Measurements from ENCODE around the gene KIF16B. TPM values are rescaled to one million over a fixed set of nuclear protein-coding genes. Genes with fewer than 3 reads are reported as not detected.

The KIF16B gene
- total and polyA plus RNA-seq, 2 donors (not counting 3 experiments of a cell fraction or from before 2014, with no cell fraction given): 2.9 to 8.8 TPM

DNA sequence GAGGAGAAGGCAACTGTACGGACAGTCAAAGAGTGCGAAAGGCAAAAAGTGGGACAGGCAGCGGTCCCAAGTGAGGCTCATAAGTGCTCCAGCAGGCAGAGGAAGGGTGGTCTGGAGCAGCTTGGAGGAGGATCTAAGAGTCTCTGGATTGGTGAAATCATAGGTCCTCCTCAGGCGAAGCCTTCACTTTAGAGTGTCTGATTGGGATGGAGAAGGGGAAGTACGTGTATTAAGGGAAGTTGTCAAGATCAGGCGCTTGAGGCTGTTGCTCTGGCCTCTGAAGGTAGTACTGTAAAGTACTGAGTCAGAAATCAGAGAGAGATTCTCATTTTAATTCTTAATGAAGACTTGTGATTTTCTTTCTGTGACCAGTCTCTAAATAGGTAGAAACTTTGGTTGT is 185.6 kb downstream of the KIF16B start:
- Histone ChIP-seq H4K20me1 (replicated peaks; ENCODE audit: control insufficient read depth, extremely low read depth, insufficient read depth, low read length) (no peaks in the 10 kb centered on the region), H3K4me2 (ENCODE audit: insufficient read depth, low read length) (no peak overlapping the region), H3K9me1 (replicated peaks; ENCODE audit: control insufficient read depth, extremely low read depth, insufficient read depth, low read length) (no peaks in the 10 kb centered on the region), H3K4me3 (replicated peaks in 1 of 3; ENCODE audit: insufficient read depth in 1 of 3, low read depth in 1 of 3, low read length in 3 of 3) (no peak overlapping the region), H3K27ac (ENCODE audit: insufficient read depth, low read depth, low read length) (no peak overlapping the region), H3K27me3 (ENCODE audit: control insufficient read depth in 2 of 2, insufficient read depth in 2 of 2, low read length in 2 of 2) (no peaks in the 10 kb centered on the region), H3K9me3 (replicated peaks; ENCODE audit: control insufficient read depth, insufficient read depth, low read length) (no peaks in the 10 kb centered on the region), H3K4me1 (ENCODE audit: control insufficient read depth, extremely low read depth, insufficient read depth, low read length) (no peaks in the 10 kb centered on the region), H3K9ac (replicated peaks; ENCODE audit: extremely low read depth, insufficient read depth, low read length) (no peak overlapping the region), H2AFZ (ENCODE audit: low read depth, low read length) (no peak overlapping the region), H3K79me2 (ENCODE audit: control insufficient read depth, insufficient read depth, low read length) (no peaks in the 10 kb centered on the region), H3K36me3 (ENCODE audit: control insufficient read depth in 2 of 2, extremely low read depth in 1 of 2, insufficient read depth in 2 of 2, low read length in 2 of 2) (no peaks in the 10 kb centered on the region)
- CTCF ChIA-PET: no interaction called here
- DNase-seq (ENCODE audit: low read depth, low spot score): no peak
- no TSS peak for BruUV-seq (replicated peaks)
- no peak for TF ChIP-seq FOS (IDR thresholded peaks at IDR 0.05; ENCODE audit: borderline replicate concordance, insufficient read depth, low read length)
- TF ChIP-seq, protein P1, sequence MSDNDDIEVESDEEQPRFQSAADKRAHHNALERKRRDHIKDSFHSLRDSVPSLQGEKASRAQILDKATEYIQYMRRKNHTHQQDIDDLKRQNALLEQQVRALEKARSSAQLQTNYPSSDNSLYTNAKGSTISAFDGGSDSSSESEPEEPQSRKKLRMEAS (IDR thresholded peaks at IDR 0.05; ENCODE audit: insufficient read depth, insufficient read length): no peak
- intact Hi-C loops (cut with micrococcal nuclease) (no loop called here), dilution Hi-C loops (cut with MboI; ENCODE audit: extremely low pct_ligation_motif_present, low sequenced_read_pairs) (no loop called here)
- POLR2A ChIA-PET: no interaction called here
- FAIRE-seq: no peak

DNA sequence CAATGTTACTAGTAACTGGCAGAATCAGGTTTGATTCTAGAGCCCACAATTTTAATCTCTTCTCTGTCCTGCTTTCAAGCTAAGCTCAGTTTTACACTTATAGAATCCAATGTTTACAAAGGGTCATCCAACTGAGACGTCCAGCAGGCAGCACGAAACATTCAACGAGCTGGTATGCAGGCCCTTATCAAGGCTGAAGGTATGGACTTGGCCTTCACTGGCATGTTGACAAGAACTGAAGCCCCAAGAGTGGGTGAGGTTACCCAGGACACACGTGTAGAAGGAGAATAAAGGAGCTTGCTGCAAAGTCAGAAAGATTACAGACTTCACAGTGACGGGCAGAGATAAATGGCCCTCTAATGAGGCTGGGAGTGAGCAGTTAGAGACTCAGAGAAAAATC is 187.4 kb downstream of the KIF16B start:
- dilution Hi-C loops (cut with MboI; ENCODE audit: extremely low pct_ligation_motif_present, low sequenced_read_pairs) (no loop called here), intact Hi-C loops (cut with micrococcal nuclease) (no loop called here)
- TF ChIP-seq FOS (IDR thresholded peaks at IDR 0.05; ENCODE audit: borderline replicate concordance, insufficient read depth, low read length) (no peak), POLR2A (IDR thresholded peaks at IDR 0.05; ENCODE audit: low read depth, low read length) (no peak)
- Histone ChIP-seq H3K9me3 (replicated peaks; ENCODE audit: control insufficient read depth, insufficient read depth, low read length) (no peaks in the 10 kb centered on the region), H3K79me2 (ENCODE audit: control insufficient read depth, insufficient read depth, low read length) (no peaks in the 10 kb centered on the region), H3K9me1 (replicated peaks; ENCODE audit: control insufficient read depth, extremely low read depth, insufficient read depth, low read length) (no peaks in the 10 kb centered on the region), H3K4me3 (replicated peaks in 1 of 3; ENCODE audit: insufficient read depth in 1 of 3, low read depth in 1 of 3, low read length in 3 of 3) (no peak overlapping the region), H3K4me1 (ENCODE audit: control insufficient read depth, extremely low read depth, insufficient read depth, low read length) (no peaks in the 10 kb centered on the region), H4K20me1 (replicated peaks; ENCODE audit: control insufficient read depth, extremely low read depth, insufficient read depth, low read length) (no peaks in the 10 kb centered on the region), H3K9ac (replicated peaks; ENCODE audit: extremely low read depth, insufficient read depth, low read length) (no peak overlapping the region), H3K27ac (ENCODE audit: insufficient read depth, low read depth, low read length) (no peak overlapping the region), H3K36me3 (ENCODE audit: control insufficient read depth in 2 of 2, extremely low read depth in 1 of 2, insufficient read depth in 2 of 2, low read length in 2 of 2) (no peaks in the 10 kb centered on the region), H2AFZ (ENCODE audit: low read depth, low read length) (no peak overlapping the region), H3K27me3 (ENCODE audit: control insufficient read depth in 2 of 2, insufficient read depth in 2 of 2, low read length in 2 of 2) (no peaks in the 10 kb centered on the region), H3K4me2 (ENCODE audit: insufficient read depth, low read length) (no peak overlapping the region)
- ChIA-PET CTCF (no interaction called here), POLR2A (no interaction called here)
- BruUV-seq (replicated peaks): no TSS peak
- DNase-seq (ENCODE audit: low read depth, low spot score) (no peak), FAIRE-seq (no peak)
